Heart left ventricle (tissue), 13 donors: ENCODE measurements around the gene NAB2.
A peak's percentile ranks its signal among the peaks of the same experiment; 100 is the strongest.

Source experiments
- CTCF ChIP-seq, 12 donors: fragments of 200-600 bp; sonication (generic) in 4 of 12; IDR thresholded peaks; one replicate each; pipeline versions ENCODE4 v1.5.0 to v1.8.0; 2018 to 2022; ENCODE audit warnings: antibody characterized with exemption in 12 of 12, mild to moderate bottlenecking in 5 of 12
- POLR2A ChIP-seq, 2 donors: fragments of 450-650 bp; IDR thresholded peaks; one replicate each; pipeline ENCODE4 v1.6.1; 2017; ENCODE audit warnings: antibody characterized with exemption in 2 of 2, mild to moderate bottlenecking in 2 of 2, moderate library complexity in 2 of 2
- donor health status: ischemic (EF 13 %, LVEDD 7.1; RV severe dilation, severe dysfunction).
- donor health status: DM: no; HTN: yes; CAD: no.
- donor health status: DM: no; HTN: no; CAD: no.
- donor health status: ischemic (EF 25% LVEDD 6.9; RV normal size, moderate dysfunction).
- donor health status: ischemic (EF 25% LVEDD 5.7; RV mildly dilated, moderate dysfunction).
- donor health status: ischemic (EF 35%, LVEDD 5.7; RV mildly dilated, moderate dysfunction).
- donor health status: nonischemic (EF 11% LVEDD 7.7; RV severe dilation, severe dysfunction).
- donor health status: DM: yes; HTN: yes; CAD: no.
- donor health status: PGD.
- donor health status: ischemic (EF 29% LVEDD 5.4; RV normal size, mild dysfunction).
- donor health status: nonischemic (EF 23%, LVEDD 6.1; RV moderate dilation, normal function).

- TF ChIP-seq POLR2A (IDR thresholded peaks at IDR 0.05) (peak in 1 of 2 donors; percentile 66), CTCF (IDR thresholded peaks at IDR 0.05) (no peak)
Measured at GRCh38 chr12:57078519-57079404, 10.2 kb upstream of the NAB2 start, which contains the start of gene NEMP1.
